Muscle of back (tissue), 11 donors: ENCODE measurements around the gene LHX8. TPM values are rescaled to one million over a fixed set of nuclear protein-coding genes. Genes with fewer than 3 reads are reported as not detected.
"Not testable (repeated sequence)": the region's sequence is repeated elsewhere in the genome, so short reads cannot be mapped to it uniquely, and the experiment has no call there.

Experiments used
- DNase-seq, 3 donors: peaks; one replicate each; pipeline versions ENCODE4 v3.0.0 to v3.0.0-alpha.2; 2013
- polyA plus RNA-seq, 10 donors: library from polyadenylated mRNA; unstranded; fragments of 120-200 nt; gene quantifications; one replicate each; pipeline ENCODE4 v1.2.1, GENCODE V29; 2013; ENCODE audit not compliant: insufficient read length in 10 of 10

The LHX8 gene
- polyA plus RNA-seq, 10 donors: 0.11 to 1.0 (median 0.22) TPM; not detected in 5

DNA sequence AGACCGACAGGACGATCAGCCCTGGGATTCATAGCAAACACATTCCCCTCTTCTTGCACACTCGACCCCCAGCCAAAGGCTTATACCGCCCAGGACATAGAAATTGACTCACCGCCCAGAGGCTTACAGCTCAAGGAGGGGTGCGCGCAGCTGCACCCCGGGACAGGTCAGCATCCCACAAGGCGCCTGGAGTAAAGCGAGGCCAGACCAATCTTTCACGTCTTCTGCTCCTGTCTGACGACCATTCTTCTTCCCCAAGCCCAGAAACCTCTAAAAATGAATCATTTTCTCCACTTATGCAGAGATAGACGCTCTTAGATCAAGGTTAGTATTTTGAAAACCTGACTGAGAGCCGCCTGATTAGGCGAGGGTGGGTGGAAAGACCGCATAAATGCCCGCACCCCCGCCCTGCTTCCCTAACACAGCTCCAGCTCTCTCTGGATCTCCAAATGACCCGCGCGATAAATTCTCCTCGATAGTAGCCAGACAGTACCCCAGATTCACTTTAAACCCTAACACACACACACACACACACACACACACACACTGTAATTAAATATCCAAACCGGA lies 1.9 kb upstream of the LHX8 start:
- DNase-seq: peak in 1 of 3 donors; percentile 52

GRCh38 chr1:75132812-75133619 lies 1.2 kb upstream of the LHX8 start:
- peak in 1 of 3 donors; percentile 71 for DNase-seq

- peak in 2 of 3 donors; percentile 27 to 82 for DNase-seq
These were observed 722 bp downstream of the LHX8 start for GRCh38 chr1:75134647-75135572.

- DNase-seq: peak in 2 of 3 donors; percentile 53 to 83
These were observed 1.5 kb downstream of the LHX8 start for GRCh38 chr1:75135573-75136194.

GRCh38 chr1:75136195-75136815 lies 2.1 kb downstream of the LHX8 start:
- peak in 1 of 3 donors; percentile 60 for DNase-seq

GRCh38 chr1:75136921-75137641 lies 2.9 kb downstream of the LHX8 start:
- peak in 1 of 3 donors; percentile 35 for DNase-seq

DNA sequence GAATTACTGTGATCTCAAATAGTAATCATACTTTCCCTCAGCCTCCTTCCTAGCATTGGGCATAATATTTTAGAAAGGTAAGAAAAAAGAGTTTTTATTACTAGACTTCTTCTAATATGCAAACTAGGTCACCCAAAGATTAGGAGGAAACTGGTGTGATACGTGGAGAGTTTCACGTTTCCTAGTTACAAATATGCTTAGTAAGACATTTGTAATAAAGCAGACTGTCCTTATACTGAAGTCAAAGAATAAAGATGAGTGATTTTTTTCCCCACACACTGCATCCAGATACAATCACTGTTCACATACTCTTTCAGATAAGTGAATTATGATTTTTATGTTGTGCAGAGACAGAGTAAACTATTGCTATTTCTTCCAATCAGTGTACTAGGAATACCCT lies 17.9 kb downstream of the LHX8 start:
- no peak for DNase-seq

DNA sequence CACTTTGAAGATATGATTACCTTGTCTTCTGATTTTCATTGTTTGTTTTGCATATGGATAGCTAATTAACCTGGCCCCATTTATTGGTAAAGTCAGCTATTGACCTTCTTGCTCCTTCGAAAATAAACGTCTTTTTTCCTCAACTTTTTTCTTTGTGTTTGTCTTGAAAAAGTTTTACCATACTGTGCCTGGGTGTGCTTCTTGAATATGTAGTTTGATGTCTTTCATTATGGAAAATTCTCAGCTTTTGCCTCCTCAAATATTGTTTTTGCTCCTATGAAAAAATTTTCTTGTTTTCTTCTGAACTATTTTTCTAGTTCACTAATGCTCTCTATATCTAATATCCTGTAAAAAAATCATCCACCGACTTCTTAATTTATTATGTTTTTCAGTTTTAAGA lies 25.0 kb downstream of the LHX8 start:
- no peak for DNase-seq

DNA sequence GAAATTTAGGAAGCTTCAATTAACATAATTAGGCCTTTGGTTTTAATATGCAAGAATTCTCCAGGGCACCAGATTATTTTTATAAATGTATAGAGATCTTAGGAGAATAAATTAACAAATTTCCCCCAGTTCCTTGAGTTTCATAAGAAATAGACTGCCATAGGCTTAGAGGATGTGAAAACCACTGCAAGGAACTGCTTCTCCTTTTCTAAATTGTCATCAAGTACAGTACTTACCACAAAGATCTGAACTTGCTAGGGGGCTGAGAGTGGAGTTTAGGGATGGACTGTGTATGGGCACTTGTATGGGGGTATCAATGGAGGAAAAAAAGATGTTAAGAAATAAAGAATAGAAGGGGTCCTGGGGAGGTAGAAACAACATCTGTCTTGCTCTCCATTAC lies 31.1 kb downstream of the LHX8 start:
- no peak for DNase-seq

GRCh38 chr1:75166821-75167220 lies 32.6 kb downstream of the LHX8 start:
- DNase-seq: no peak

DNA sequence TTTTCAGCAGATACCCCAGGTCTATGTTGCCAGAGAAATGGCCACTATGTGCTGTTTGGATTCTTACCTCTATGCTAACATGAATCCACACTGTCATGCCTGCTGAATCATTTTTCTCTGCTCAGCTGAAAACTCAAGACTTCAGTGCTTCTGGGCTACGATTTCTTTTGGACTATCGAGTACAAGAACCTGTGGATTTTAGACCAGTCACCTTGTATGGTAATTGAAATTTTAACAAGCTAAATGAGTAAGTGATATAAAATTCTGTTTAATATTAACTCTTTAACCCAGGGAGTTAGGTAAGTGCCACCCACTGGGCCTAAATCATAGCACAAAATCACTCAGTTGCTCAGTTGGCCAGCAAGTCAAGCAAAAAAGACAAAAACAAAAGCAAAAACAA lies 35.8 kb downstream of the LHX8 start:
- DNase-seq: no peak

DNA sequence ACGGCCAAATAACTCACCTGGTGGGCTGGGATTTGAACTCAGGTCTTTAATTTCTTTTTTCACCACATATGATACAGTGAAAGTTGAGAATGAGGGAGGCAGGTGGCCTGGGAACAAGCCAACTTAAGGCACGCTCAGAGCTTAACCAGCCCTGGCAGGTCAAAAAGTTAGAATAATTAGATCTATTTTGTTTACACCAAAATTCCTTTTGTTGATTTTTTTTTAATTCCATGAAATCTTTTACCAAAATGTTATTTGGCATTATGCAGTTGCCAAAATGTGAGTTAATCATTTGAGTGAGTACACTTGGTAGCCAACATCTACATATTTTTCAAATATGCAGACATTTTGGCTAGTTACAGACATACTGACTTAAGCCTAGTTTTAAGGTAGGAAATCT lies 36.8 kb downstream of the LHX8 start:
- no peak for DNase-seq

GRCh38 chr1:75171876-75172275 lies 37.7 kb downstream of the LHX8 start:
- peak in 1 of 3 donors; percentile 14 for DNase-seq

DNA sequence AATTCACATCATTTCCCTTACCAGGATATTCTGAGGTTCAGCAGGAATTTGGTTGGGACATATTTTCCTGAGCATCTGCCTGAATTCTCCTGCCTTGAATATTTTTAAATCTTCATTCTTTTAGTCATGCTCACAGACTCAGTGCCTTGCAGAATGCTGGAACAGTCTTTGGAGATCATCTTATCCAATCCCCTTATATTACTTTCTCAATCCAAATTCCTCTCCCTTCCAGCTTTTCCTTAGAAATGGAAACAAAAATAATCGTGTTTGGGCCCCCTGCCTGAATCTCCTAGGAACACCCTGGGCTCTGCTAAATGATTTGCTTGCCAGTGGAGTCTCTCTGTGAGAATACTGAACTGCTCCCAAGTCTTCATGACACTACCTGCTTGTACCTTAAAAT lies 38.4 kb downstream of the LHX8 start:
- peak; percentile 36 to 81 (median 71) for DNase-seq

- no peak for DNase-seq
These were observed 40.0 kb downstream of the LHX8 start for GRCh38 chr1:75174031-75174760.

- DNase-seq: not testable (repeated sequence)
These were observed 47.2 kb downstream of the LHX8 start for GRCh38 chr1:75181214-75181955.

GRCh38 chr1:75188892-75189291 lies 54.7 kb downstream of the LHX8 start:
- DNase-seq: peak in 1 of 3 donors; percentile 24

DNA sequence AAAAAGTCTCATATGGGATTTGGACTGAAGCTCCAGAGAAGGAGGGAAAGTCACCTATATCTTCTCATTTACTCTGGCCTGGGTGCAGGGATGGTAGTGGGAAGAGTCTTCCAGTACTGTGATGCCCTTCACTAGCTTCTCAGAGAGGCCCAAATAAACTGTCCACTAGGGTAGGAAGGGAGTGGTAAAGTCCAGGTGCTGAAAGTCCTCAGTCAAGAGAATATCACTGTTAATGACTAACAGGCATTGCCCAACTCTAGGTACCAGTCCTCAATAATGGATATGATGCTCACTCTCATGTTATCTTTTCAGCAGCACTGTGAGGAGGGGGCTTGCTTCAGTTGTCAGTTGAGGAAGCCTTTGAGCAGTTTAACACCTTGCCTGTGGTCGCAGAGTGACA lies 64.0 kb downstream of the LHX8 start:
- DNase-seq: no peak

DNA sequence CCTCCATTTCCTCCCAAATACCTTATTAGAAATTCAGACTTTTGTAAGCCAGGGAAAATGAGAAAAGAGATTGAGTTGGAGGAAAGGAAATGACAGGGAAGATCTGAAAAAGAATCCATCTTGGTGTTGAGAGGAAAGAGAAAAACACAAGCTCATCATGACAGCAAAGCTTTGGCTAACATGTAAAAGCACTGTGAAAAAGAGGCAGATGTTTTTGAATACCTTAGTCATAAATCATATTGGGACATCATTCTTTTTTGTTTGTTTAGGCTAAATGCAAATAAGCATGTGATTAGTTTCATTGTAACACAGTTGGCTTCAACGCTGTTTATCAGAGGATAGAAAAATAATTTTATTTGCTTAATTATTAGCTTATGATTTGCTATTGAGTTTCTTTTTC lies 64.6 kb downstream of the LHX8 start:
- no peak for DNase-seq
